Esophagus mucosa (tissue), 1 donor: ENCODE data around the gene SLC6A12. TPM values are rescaled to one million over a fixed set of nuclear protein-coding genes. Genes with fewer than 3 reads are reported as not detected.

Experiments
- ATAC-seq: fragments of 200-7000 bp; cut with Tn5 transposase; one replicate; pipeline ENCODE4 v1.9.1; 2020
- total RNA-seq: library from RNA; stranded (reverse); gene quantifications from one replicate; pipeline ENCODE4 v1.2.4, GENCODE V29; 2023
- donor health status: DM: yes; HTN: yes; CAD: no.

Gene SLC6A12
- total RNA-seq, 1 donor from 2014 or later, result 0.12 TPM

GRCh38 chr12:160858-161257, 53.1 kb downstream of the SLC6A12 start:
- ATAC-seq, result no peak

- ATAC-seq, result no peak
Measured at GRCh38 chr12:159156-159782, 54.7 kb downstream of the SLC6A12 start.

GRCh38 chr12:157644-158043, 56.3 kb downstream of the SLC6A12 start:
- no peak for ATAC-seq

- ATAC-seq, result no peak
Measured at GRCh38 chr12:156945-157344, 57.0 kb downstream of the SLC6A12 start.

- ATAC-seq, result no peak
Measured at GRCh38 chr12:155646-156045, 58.3 kb downstream of the SLC6A12 start.

GRCh38 chr12:155006-155405, 59.0 kb downstream of the SLC6A12 start:
- ATAC-seq, result no peak

GRCh38 chr12:154058-154457, 59.9 kb downstream of the SLC6A12 start:
- ATAC-seq, result no peak

GRCh38 chr12:153080-153746, 60.7 kb downstream of the SLC6A12 start:
- peak; percentile 56 for ATAC-seq

- no peak for ATAC-seq
Measured at GRCh38 chr12:152440-152839, 61.5 kb downstream of the SLC6A12 start.

GRCh38 chr12:151579-151978, 62.4 kb downstream of the SLC6A12 start:
- no peak for ATAC-seq

- peak; percentile 35 for ATAC-seq
Measured at GRCh38 chr12:148676-149416, 65.1 kb downstream of the SLC6A12 start.

GRCh38 chr12:147242-147641, 66.7 kb downstream of the SLC6A12 start:
- no peak for ATAC-seq

- ATAC-seq, result peak; percentile 24
Measured at GRCh38 chr12:145369-145960, 68.5 kb downstream of the SLC6A12 start.

GRCh38 chr12:144650-145284, 69.2 kb downstream of the SLC6A12 start:
- ATAC-seq, result peak; percentile 45

- peak; percentile 81 for ATAC-seq
Measured at GRCh38 chr12:143964-144649, 69.8 kb downstream of the SLC6A12 start.

- ATAC-seq, result no peak
Measured at GRCh38 chr12:140162-140561, 73.8 kb downstream of the SLC6A12 start.

Other genes with a start within 250 kb of the SLC6A12 start
- gene IQSEC3, start 147.4 kb downstream of the SLC6A12 start, total RNA-seq, result 0.28 TPM
- gene SLC6A13, start 48.7 kb upstream of the SLC6A12 start, total RNA-seq, result not detected
- 42.6 TPM for gene KDM5A, start 175.2 kb upstream of the SLC6A12 start, total RNA-seq
- gene CCDC77, start 187.5 kb upstream of the SLC6A12 start, total RNA-seq, result 5.9 TPM
- 25.9 TPM for gene B4GALNT3, start 245.8 kb upstream of the SLC6A12 start, total RNA-seq